ENCODE results near the gene SYNGR1. TPM values are rescaled to one million over a fixed set of nuclear protein-coding genes. Genes with fewer than 3 reads are reported as not detected.

Gene SYNGR1
- total and polyA plus RNA-seq, 2 of the 8 experiments (the other 6 are each of a cell fraction or from before 2014, with no cell fraction given), result 32.5 to 84.7 TPM

- no peak overlapping the region for H3K4me3 ChIP-seq (ENCODE audit: extremely low read depth in 1 of 4, insufficient read depth in 2 of 4, low read depth in 3 of 4, low read length in 4 of 4)
- no peak overlapping the region for H3K18ac ChIP-seq (ENCODE audit: extremely low read depth, low read length)
- no peak overlapping the region for H3K14ac ChIP-seq (ENCODE audit: insufficient read length)
- no peak overlapping the region for H2AFZ ChIP-seq (ENCODE audit: low read length)
- no peak for DNase-seq (ENCODE audit: low read depth in 1 of 2, low spot score in 2 of 2)
- no peak overlapping the region for H4K91ac ChIP-seq (replicated peaks; ENCODE audit: insufficient read length, low read length)
- H3K9ac ChIP-seq (replicated peaks in 1 of 4; ENCODE audit: extremely low read depth in 1 of 4, low read depth in 3 of 4, low read length in 3 of 4), result no peak overlapping the region
- no peak overlapping the region for H2BK5ac ChIP-seq (ENCODE audit: low read depth, low read length)
- H3K23me2 ChIP-seq (ENCODE audit: low read depth, low read length), result peaks cover 7% of the 10 kb centered on the region
- H3K9me3 ChIP-seq (ENCODE audit: insufficient read depth in 2 of 2, low read depth in 1 of 2, low read length in 1 of 2), result no peaks in the 10 kb centered on the region
- H3K79me1 ChIP-seq (ENCODE audit: low read depth, low read length), result no peaks in the 10 kb centered on the region
- H4K8ac ChIP-seq (ENCODE audit: extremely low read depth, insufficient read depth, low read length), result no peak overlapping the region
- H3K36me3 ChIP-seq (ENCODE audit: control insufficient read depth in 2 of 4, insufficient read depth in 4 of 4, low read length in 3 of 4), result no peaks in the 10 kb centered on the region
- H2BK120ac ChIP-seq (replicated peaks; ENCODE audit: low read depth, low read length), result no peak overlapping the region
- no peak overlapping the region for H2BK15ac ChIP-seq (ENCODE audit: low read length)
- 0 out of 2 replicates have a peak overlapping the region, but pooled peaks have one; percentile 16 for H2AK5ac ChIP-seq (ENCODE audit: low read depth, low read length)
- ChIA-PET POLR2A (ENCODE audit: partially characterized antibody) (interaction anchor here (0.9 to 2.7 kb wide), 7 partner anchors 19 to 72 kb away, joined by 3 to 8 read pairs (median 4); partner anchors contain the start of gene RPL3), CTCF (ENCODE audit: partially characterized antibody) (interaction anchor here (0.7 to 1.5 kb wide), 10 partner anchors 10 to 95 kb away, joined by 3 to 4 read pairs (median 4); no protein-coding TSS in a partner anchor)
- H3K4me1 ChIP-seq (replicated peaks in 1 of 4; ENCODE audit: control insufficient read depth in 3 of 4, insufficient read depth in 4 of 4, low read length in 3 of 4), result peaks cover 0 to 10% (median 0%) of the 10 kb centered on the region in 4 experiments; a peak in 3 of 7 replicates
- H4K20me1 ChIP-seq (replicated peaks in 1 of 2; ENCODE audit: control insufficient read depth in 1 of 2, insufficient read depth in 2 of 2, low read length in 2 of 2), result peaks cover 0 to 2% of the 10 kb centered on the region in 2 experiments
- no peak overlapping the region for H3K27ac ChIP-seq (ENCODE audit: low read depth, low read length)
- TF ChIP-seq NRF1 (IDR thresholded peaks at IDR 0.05; ENCODE audit: low read depth, low read length) (no peak), BRCA1 (IDR thresholded peaks at IDR 0.05; ENCODE audit: low read depth, low read length) (no peak), SP1 (IDR thresholded peaks at IDR 0.05; ENCODE audit: low read depth, low read length) (no peak), CHD1 (IDR thresholded peaks at IDR 0.05; ENCODE audit: low read depth, low read length) (no peak), ATF2 (IDR thresholded peaks at IDR 0.05; ENCODE audit: low read length) (no peak), SRF (IDR thresholded peaks at IDR 0.05; ENCODE audit: low read depth, low read length) (no peak), RXRA (IDR thresholded peaks at IDR 0.05; ENCODE audit: insufficient read depth, low read depth, low read length) (no peak)
- no peak overlapping the region for H4K5ac ChIP-seq (ENCODE audit: insufficient read length, low read depth, low read length)
- no peak overlapping the region for H3K4ac ChIP-seq (replicated peaks; ENCODE audit: insufficient read length, low read depth, low read length)
- no peak overlapping the region for H3K4me2 ChIP-seq (ENCODE audit: insufficient read depth in 1 of 2, low read depth in 2 of 2, low read length in 2 of 2)
- H2BK20ac ChIP-seq (ENCODE audit: low read length), result no peak overlapping the region
- H3K56ac ChIP-seq (replicated peaks; ENCODE audit: insufficient read length, low read depth, low read length), result no peak overlapping the region
- peaks cover 0 to 6% (median 5%) of the 10 kb centered on the region in 4 experiments; a peak in 5 of 7 replicates for H3K27me3 ChIP-seq (replicated peaks in 1 of 4; ENCODE audit: control insufficient read depth in 3 of 4, extremely low read depth in 1 of 4, insufficient read depth in 3 of 4, low read length in 3 of 4)
- H3K79me2 ChIP-seq (ENCODE audit: control insufficient read depth in 1 of 2, insufficient read depth in 2 of 2, low read length in 2 of 2), result no peaks in the 10 kb centered on the region
- FAIRE-seq, result no peak
- no peak overlapping the region for H3K23ac ChIP-seq (ENCODE audit: insufficient read length)
- WGBS, 2 experiments (ENCODE audit: extremely low coverage in 1 of 2, insufficient coverage in 1 of 2, insufficient read length in 1 of 2, insufficient replicate concordance in 2 of 2, low coverage in 1 of 2, low lambda C conversion rate in 2 of 2, missing lambda C conversion rate in 1 of 2), result 88% methylated on average over 11 of the region's 12 CpGs; no CpG with 5 or more reads in 1 of the 2 experiments
- H2BK12ac ChIP-seq (ENCODE audit: low read depth, low read length), result peak overlapping the region; percentile 50; the same call in 1 of the 2 replicates
Measured at GRCh38 chr22:39383841-39384625, 34.2 kb downstream of the SYNGR1 start.
